GF-D8 (cell line): ENCODE results near the gene OFD1.
A peak's percentile ranks its signal among the peaks of the same experiment; 100 is the strongest.

ENCODE experiments used
- DNase-seq: peaks from one replicate; lab custom pipeline; 2025; lab: John Stamatoyannopoulos, UW

OFD1 gene

GRCh38 chrX:13752141-13752540, 17.6 kb downstream of the OFD1 start:
- DNase-seq, result no peak

GRCh38 chrX:13752646-13753045, 18.1 kb downstream of the OFD1 start:
- no peak for DNase-seq

- peak; percentile 51 for DNase-seq
These were observed 20.2 kb downstream of the OFD1 start for GRCh38 chrX:13754765-13755164.

GRCh38 chrX:13755254-13755653, 20.7 kb downstream of the OFD1 start:
- no peak for DNase-seq

- DNase-seq, result no peak
These were observed 21.8 kb downstream of the OFD1 start for GRCh38 chrX:13756381-13756780.

DNA sequence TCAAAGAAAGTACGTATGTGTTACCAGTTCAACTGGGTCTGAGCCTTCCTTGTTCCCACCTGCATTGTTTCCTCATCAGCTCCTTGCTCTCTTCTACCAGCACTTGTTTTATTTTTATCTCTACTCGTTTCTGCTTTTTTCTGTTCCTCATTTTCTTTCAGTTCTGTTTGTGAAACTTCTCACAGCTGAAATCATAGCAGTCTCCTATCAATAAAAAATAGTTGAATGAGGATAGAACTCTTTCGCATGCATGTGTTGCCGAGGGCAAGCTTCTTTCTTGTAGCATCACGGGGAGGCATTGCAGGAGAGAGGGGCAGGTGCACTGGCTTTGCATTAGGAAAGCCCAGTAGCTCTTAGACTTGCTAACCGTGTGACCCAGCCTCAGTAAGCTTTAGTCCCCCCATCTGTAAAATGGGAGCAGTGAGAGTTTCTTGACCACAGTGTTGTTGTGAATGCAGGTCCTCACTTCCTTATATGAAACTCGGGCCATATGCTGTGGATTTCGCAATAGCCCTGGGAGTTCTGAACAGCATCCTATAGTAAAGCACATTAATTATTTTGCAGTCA, 24.7 kb downstream of the OFD1 start:
- peak; percentile 18 for DNase-seq

- DNase-seq, result no peak
These were observed 25.9 kb downstream of the OFD1 start for GRCh38 chrX:13760426-13760825.

GRCh38 chrX:13761606-13762414, 27.3 kb downstream of the OFD1 start:
- no peak for DNase-seq

DNA sequence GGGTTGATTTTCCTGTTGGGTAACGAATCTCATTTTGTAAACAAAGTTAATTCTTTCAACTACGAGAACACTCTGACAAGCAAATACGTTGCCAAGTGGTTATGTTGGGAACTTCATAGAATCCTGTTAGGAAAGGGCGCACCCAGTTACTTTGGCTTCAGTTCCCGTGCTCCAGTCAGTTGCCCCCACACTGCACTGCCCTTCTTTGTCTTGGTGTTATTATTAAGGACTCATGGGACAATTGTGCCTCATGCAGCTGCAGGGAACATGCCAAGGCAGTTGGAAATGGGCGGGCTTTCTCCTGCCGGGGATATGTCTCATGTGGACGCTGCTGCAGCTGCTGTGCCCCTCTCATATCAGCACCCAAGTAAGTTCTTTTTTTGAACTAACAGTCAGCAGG, 28.9 kb downstream of the OFD1 start:
- no peak for DNase-seq

GRCh38 chrX:13764281-13764680, 29.7 kb downstream of the OFD1 start:
- DNase-seq, result no peak

- DNase-seq, result no peak
These were observed 30.2 kb downstream of the OFD1 start for GRCh38 chrX:13764765-13765164.

GRCh38 chrX:13768939-13769338, 34.4 kb downstream of the OFD1 start:
- no peak for DNase-seq

GRCh38 chrX:13770013-13770535, 35.5 kb downstream of the OFD1 start:
- DNase-seq, result no peak

DNA sequence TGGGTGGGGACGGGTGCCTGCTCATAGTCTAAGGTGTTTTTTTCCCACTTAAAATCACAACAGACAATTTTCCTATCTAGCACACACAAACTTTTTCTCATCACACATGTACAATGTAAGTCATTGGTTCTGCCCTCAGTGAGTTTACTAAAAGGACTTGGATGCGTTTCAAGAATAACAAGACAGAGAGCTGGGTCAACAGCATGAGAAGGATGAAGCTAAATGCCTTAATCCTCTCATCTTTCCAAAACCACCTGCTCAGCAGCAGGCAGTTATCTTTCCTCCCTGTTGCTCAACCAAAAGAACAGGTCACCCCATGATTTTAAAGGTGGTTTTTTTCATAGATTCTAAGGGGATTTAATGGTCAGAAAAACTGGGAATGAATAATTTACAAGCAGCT, 40.1 kb downstream of the OFD1 start:
- no peak for DNase-seq

DNA sequence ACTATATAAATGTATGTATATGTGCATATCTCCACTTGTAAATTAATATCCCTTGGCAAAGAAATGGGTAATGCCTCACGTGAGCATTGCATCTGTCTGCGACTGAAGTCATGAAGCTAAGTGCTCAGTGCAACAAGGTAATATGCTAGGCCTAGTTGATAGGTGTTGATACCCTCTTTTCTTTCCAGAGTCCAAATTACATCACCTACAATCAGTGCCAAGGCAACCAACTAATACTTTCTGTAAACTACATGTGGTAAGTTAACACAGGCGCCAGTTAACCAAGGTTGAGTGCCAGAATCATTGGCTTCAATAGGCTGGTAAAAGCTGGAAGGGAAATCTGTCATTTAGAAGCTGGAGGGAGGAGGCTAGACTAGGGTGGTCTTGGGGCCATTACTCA, 41.3 kb downstream of the OFD1 start:
- no peak for DNase-seq

GRCh38 chrX:13776387-13776786, 41.8 kb downstream of the OFD1 start:
- DNase-seq, result no peak

DNA sequence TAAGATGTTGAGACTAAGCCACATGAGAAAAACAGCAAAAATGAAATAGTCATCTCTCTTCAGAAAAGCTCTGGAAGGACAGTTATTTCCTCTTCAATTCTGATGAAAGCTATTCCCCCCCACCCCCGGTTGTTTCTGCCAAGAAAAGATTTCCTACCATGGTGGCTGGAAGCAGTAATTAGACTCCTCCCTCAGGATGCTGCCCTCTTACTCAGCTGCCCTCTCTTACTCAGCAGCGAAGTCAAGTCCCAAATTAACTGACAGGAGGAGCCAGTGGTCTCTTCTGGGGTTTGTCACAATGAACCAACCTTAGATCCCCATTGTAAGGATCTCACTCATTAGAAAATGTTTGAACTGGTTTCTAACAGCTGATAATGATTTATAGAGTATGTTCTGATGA, 44.4 kb downstream of the OFD1 start:
- DNase-seq, result no peak

GRCh38 chrX:13780868-13781427, 46.4 kb downstream of the OFD1 start:
- no peak for DNase-seq

- no peak for DNase-seq
These were observed 51.5 kb downstream of the OFD1 start for GRCh38 chrX:13786048-13786447.

DNA sequence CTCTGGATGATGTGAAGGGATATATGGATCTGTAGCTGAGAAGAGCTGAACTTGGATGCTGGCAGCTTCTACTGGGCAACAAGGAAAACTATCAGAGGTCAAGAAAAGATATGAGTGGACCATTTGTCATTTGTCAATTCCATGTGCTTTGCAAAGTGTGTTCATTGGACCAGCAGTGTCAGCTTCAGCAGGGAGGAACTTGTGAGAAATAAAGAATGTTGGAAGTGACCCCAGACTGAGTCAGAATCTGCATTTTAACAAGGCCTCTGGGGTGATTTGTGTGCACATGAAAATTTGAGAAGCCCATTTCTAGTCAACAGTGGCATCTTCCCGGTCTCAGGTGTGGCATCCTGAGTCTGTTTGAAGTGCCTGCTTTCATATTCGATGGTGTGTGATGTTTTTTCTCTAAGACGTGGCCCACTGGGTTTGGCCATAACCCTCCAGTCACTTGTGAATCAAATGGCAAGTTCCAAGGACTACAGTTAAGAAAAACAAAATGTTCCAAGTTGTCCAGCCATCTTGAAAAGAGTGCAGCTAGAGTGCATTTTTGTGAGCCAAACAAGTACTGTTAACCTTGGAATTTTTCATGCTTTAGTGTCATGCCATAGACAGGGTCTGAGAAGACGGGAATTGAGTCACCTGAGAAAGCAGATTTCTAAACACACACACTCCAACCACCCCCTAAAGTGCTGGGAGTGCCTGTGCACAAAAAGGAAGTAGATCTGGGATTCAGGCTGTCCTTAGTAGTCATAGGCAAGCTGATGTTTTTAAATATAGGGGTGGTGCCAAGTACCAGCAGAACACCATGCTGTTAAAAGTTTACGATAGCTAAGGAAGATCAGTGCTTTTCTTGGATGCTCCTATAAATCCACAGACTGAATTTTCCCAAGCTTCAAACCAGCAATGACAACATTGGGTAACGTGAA, 55.9 kb downstream of the OFD1 start:
- DNase-seq, result no peak

DNA sequence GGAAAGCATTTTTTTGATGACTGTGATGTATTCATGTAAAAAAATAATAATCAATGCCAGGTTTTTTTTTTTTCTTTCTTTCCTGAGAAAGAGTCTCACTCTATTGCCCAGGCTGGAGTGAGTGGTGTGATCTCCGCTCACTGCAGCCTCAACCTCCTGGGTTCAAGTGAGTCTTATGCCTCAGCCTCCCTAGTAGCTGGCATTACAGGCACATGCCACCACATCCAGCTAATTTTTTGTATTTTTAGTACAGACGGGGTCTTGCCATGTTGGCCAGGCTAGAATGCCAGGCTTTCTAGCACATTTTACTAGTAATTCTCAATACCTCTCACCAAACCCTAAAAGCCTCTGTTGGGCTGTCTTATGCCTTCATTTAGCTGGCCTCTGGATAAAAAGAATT, 56.6 kb downstream of the OFD1 start:
- no peak for DNase-seq

GRCh38 chrX:13791559-13791958, 57.0 kb downstream of the OFD1 start:
- no peak for DNase-seq
